Mucosa of descending colon (tissue), 3 donors: Measurements from ENCODE around the gene ERVK3-1. TPM values are rescaled to one million over a fixed set of nuclear protein-coding genes. Genes with fewer than 3 reads are reported as not detected.

Source experiments
- ATAC-seq: fragments of 200-7000 bp; cut with Tn5 transposase; one replicate; pipeline ENCODE4 v1.9.1; 2020; ENCODE audit warnings: mild to moderate bottlenecking, moderate library complexity
- DNase-seq, 3 donors: peaks; one replicate each; pipeline ENCODE4 v3.0.0-alpha.2; 2020
- H3K36me3 ChIP-seq: fragments of 200-600 bp; one replicate; pipeline ENCODE4 v1.8.0; 2021; ENCODE audit warnings: low read depth, mild to moderate bottlenecking
- H3K4me1 ChIP-seq: fragments of 200-600 bp; one replicate; pipeline ENCODE4 v1.8.0; 2021; ENCODE audit warnings: low read depth, mild to moderate bottlenecking
- H3K4me3 ChIP-seq: fragments of 200-600 bp; one replicate; pipeline ENCODE4 v1.8.0; 2021; ENCODE audit warnings: mild to moderate bottlenecking
- H3K9me3 ChIP-seq: fragments of 200-600 bp; one replicate; pipeline ENCODE4 v1.8.0; 2021; ENCODE audit warnings: mild to moderate bottlenecking
- intact Hi-C, 2 donors: fragments of 100-400 bp; cut with DNase I in 1 of 2; cut with micrococcal nuclease in 1 of 2; formaldehyde crosslinking; loops; one replicate each; pipeline versions ENCODE4 v1.11.0 to v1.11.1; 2022; cut with DNase I, micrococcal nuclease
- total RNA-seq, 3 donors: library from RNA; stranded (reverse); fragmentation: NEBNext Ultra II Directional in 2 of 3; extraction: Animal tissue kit (Norgen Biotek cat#: 25700) in 2 of 3; gene quantifications; one replicate each; pipeline versions ENCODE4 v1.2.1 to v1.2.4, GENCODE V29; 2021 to 2023
- TF ChIP-seq, protein P1 (sequence below): fragments of 200-600 bp; IDR thresholded peaks from one replicate; pipeline ENCODE4 v1.8.0; 2022; ENCODE audit warnings: antibody characterized with exemption, mild to moderate bottlenecking
- donor health status: DM: no; HTN: no; CAD: no; lungs with moderate emphysema.
- donor health status: DM: no; HTN: no; CAD: no.
- donor health status: DM: no; HTN: yes; CAD: no.

ERVK3-1 gene
- total RNA-seq, 3 donors from 2014 or later, result 25.0 to 31.7 (median 30.0) TPM

GRCh38 chr19:58265100-58265499, 40.1 kb upstream of the ERVK3-1 start:
- intact Hi-C loops, result no loop called here
- DNase-seq (no peak), ATAC-seq (no peak)
- H3K4me1 ChIP-seq, result no peaks in the 10 kb centered on the region
- peaks cover 100% of the 10 kb centered on the region for H3K9me3 ChIP-seq
- H3K36me3 ChIP-seq, result peaks cover 4% of the 10 kb centered on the region
- H3K4me3 ChIP-seq, result no peak overlapping the region
- TF ChIP-seq, protein P1, sequence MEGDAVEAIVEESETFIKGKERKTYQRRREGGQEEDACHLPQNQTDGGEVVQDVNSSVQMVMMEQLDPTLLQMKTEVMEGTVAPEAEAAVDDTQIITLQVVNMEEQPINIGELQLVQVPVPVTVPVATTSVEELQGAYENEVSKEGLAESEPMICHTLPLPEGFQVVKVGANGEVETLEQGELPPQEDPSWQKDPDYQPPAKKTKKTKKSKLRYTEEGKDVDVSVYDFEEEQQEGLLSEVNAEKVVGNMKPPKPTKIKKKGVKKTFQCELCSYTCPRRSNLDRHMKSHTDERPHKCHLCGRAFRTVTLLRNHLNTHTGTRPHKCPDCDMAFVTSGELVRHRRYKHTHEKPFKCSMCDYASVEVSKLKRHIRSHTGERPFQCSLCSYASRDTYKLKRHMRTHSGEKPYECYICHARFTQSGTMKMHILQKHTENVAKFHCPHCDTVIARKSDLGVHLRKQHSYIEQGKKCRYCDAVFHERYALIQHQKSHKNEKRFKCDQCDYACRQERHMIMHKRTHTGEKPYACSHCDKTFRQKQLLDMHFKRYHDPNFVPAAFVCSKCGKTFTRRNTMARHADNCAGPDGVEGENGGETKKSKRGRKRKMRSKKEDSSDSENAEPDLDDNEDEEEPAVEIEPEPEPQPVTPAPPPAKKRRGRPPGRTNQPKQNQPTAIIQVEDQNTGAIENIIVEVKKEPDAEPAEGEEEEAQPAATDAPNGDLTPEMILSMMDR, result no peak

DNA sequence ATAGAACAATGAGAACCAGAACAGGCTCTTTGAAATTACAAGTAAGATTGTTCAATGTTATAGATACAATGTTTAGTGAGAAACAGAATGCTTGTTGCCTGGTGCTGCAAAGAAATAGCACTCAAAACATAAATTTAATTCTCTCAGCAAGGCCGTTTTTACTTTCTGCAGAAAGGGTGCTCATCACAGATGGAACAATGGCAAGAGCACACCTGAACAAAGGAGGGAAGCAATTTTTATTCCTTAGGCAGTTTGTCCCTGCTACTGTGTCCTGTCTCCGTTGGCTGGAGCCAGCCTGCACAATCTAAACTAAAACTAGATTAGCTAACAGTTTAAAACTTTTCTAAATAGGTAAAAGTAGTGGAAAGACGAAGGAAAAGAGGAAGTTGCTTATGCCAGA, 36.8 kb upstream of the ERVK3-1 start:
- TF ChIP-seq, protein P1, result no peak
- Histone ChIP-seq H3K4me1 (no peaks in the 10 kb centered on the region), H3K9me3 (peaks cover 100% of the 10 kb centered on the region), H3K4me3 (no peak overlapping the region), H3K36me3 (no peaks in the 10 kb centered on the region)
- DNase-seq, result no peak
- intact Hi-C loops, result no loop called here
- no peak for ATAC-seq

DNA sequence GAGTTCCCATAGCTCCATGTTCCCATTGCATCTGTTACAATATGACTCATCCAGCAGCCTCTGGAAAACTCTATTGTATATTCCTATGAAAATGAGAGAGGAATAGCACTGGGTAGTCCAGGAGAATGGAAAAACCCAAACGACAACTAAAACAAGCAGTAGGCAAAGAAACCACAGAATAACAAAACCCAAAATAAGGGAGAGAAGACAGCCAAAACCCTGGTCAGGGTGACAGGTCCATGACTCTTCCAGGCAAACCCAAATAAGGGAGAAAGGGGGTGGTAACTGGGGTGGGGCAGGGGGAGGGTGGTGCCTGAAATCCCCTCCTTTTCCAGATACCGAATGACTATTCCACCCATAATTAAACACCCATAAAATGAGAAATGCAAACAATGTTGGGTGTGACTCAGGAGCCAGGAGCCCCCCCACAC, 30.4 kb upstream of the ERVK3-1 start:
- DNase-seq (peak in 1 of 3 donors; percentile 24), ATAC-seq (no peak)
- Histone ChIP-seq H3K4me1 (no peaks in the 10 kb centered on the region), H3K9me3 (peaks cover 74% of the 10 kb centered on the region), H3K4me3 (no peak overlapping the region), H3K36me3 (no peaks in the 10 kb centered on the region)
- TF ChIP-seq, protein P1, result no peak
- intact Hi-C loops, result no loop called here

GRCh38 chr19:58275564-58275963, 29.6 kb upstream of the ERVK3-1 start:
- Histone ChIP-seq H3K36me3 (no peaks in the 10 kb centered on the region), H3K4me3 (no peak overlapping the region), H3K4me1 (no peaks in the 10 kb centered on the region), H3K9me3 (peaks cover 66% of the 10 kb centered on the region)
- intact Hi-C loops, result no loop called here
- DNase-seq (no peak), ATAC-seq (no peak)
- TF ChIP-seq, protein P1, result no peak

- Histone ChIP-seq H3K4me1 (no peaks in the 10 kb centered on the region), H3K9me3 (peaks cover 50% of the 10 kb centered on the region), H3K4me3 (no peak overlapping the region), H3K36me3 (no peaks in the 10 kb centered on the region)
- no peak for ATAC-seq
- no peak for DNase-seq
- TF ChIP-seq, protein P1, result no peak
- intact Hi-C loops, result no loop called here
These were observed 28.0 kb upstream of the ERVK3-1 start for GRCh38 chr19:58277197-58277596.
